ENCODE measurements around the gene TAPT1.
"Not testable (repeated sequence)": the region's sequence is repeated elsewhere in the genome, so short reads cannot be mapped to it uniquely, and the experiment has no call there.

The TAPT1 gene

GRCh38 chr4:16194798-16195197 is 31.5 kb downstream of the TAPT1 start:
- DNase-seq = not testable (repeated sequence)
- intact Hi-C loops (cut with DNase I) = loop anchor here (10.0 kb wide), 1 partner anchor 170 kb away; no protein-coding TSS in a partner anchor

DNA sequence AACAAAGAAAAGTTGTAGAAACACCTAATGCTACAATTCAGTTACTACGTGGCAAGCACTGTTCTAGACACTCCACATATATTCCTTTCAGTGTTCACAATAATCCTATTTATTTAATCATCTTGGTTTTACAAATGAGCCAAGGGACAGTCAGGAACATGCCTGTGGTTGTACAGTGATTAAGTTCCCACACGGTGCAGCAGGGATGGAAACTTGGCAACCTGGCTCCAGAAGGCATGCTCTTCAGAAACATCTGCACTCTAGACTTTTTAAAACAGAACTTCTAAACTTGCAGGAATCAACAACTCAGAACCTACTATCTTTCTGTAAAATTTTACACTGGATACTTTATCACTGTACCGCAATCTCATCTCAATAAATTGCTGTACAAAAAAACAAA is 32.1 kb downstream of the TAPT1 start:
- intact Hi-C loops (cut with DNase I) = loop anchor here (10.0 kb wide), 1 partner anchor 169 kb away; no protein-coding TSS in a partner anchor
- no peak for DNase-seq

DNA sequence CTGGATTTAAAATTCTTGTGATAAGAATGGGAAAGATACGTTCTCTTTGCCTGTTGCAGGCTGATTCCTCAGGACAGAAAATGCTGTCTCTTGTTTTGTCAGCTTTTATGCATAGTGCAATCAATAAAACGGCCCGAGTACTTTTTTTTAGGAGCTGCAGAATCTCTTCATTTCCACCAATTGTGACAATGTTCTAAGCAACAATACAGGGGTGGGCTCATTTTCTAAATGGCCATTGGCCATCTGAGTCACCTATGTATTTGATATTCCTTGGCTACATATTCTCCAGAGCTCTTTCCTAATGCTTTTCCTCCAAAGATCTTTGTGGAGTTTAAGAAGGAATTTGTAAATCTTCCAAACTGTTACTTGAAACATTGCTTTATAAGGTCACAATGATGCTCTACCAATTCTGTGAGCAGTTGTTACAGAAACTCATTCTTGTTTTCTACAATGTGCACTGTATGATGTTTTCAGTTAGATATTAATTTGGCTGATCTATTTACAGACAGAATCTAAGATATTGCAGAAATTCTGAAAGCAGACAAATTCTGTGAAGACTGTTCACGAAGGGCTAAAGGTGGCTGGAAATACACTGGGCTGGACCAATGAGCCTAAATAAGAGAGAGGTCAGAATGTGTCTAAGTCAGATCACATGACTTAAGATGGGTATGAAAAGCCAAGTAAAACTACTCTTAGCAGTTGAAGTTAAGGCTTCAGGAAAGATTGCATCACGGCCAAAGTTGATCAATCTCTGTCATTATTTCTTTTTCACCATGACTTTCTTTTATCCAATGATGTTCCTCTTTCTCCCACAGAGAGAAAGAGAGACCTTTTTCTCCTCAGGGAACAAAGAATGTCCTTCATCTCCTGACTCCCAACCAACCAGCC is 33.4 kb downstream of the TAPT1 start:
- intact Hi-C loops (cut with DNase I) = loop anchor here (10.0 kb wide), 1 partner anchor 168 kb away; no protein-coding TSS in a partner anchor

DNA sequence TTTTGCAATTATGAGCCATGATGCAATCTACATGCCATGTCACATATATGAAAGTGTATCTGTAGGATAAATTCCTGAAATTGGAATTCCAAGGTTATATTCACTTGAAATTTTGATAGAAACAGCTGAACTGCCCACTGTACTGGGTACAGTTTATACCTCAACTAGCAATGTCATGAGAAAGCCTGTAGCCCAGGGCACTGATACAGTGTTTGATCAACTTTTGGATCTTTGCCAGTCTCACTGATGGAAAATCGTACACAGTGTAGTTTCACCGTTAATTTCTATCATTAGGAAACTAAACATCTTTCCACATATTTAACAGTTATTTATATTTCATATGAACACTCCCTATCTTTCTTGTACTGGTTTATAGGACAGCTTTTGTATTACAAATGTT is 34.2 kb downstream of the TAPT1 start:
- no peak for DNase-seq
- intact Hi-C loops (cut with DNase I) = loop anchor here (10.0 kb wide), 1 partner anchor 167 kb away; no protein-coding TSS in a partner anchor

More for the DNA sequence above, 33.4 kb downstream of the TAPT1 start:
- DNase-seq = no peak

- DNase-seq = no peak
- intact Hi-C loops (cut with DNase I) = no loop called here
Observed at GRCh38 chr4:16187455-16187854, 38.8 kb downstream of the TAPT1 start.

- intact Hi-C loops (cut with DNase I) = no loop called here
Observed at GRCh38 chr4:16186986-16187385, 39.3 kb downstream of the TAPT1 start.

DNA sequence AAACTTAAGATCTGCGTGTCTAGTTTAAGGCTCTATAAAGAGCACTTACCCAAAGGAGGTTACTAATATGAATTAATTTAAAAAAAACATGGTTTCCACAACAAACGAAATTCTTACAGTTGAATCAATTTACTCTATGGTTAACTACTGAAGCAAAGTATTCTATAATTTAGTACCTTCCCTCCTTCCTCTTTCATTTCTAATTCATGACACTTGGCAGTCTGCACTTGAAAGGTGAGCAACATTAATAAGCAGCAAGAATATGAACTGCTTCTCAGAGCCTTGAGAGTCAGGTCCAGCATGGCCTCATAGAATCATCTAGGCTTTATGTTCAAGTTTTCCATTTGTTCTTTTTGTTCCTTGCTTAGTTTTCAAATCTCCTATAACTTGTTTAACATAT is 42.7 kb downstream of the TAPT1 start:
- no peak for DNase-seq
- intact Hi-C loops (cut with DNase I) = no loop called here

More at GRCh38 chr4:16186986-16187385, 39.3 kb downstream of the TAPT1 start:
- no peak for DNase-seq

GRCh38 chr4:16176621-16177020 is 49.6 kb downstream of the TAPT1 start:
- no peak for DNase-seq
- intact Hi-C loops (cut with DNase I) = no loop called here

DNA sequence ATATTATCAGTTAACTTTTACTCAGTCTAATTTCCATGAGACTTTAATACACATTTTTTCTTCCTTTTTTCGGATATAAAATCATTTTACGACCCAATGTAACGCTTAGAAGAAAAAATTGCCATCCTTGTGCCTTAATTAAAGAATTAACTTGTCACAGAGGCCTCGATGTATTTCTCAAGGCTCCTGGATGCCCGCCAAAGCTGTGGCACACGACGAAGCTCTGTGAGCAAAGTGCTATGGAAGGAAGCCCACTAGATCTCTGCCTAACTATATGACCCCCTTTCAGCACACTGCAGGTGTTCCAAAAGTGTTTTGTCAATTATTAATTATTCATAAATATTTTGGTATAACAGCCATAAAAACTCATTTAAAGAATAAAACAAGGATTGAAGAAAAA is 54.4 kb downstream of the TAPT1 start:
- intact Hi-C loops (cut with DNase I) = no loop called here
- DNase-seq = no peak

- intact Hi-C loops (cut with DNase I) = no loop called here
- DNase-seq = no peak
Observed at GRCh38 chr4:16169490-16169889, 56.8 kb downstream of the TAPT1 start.

DNA sequence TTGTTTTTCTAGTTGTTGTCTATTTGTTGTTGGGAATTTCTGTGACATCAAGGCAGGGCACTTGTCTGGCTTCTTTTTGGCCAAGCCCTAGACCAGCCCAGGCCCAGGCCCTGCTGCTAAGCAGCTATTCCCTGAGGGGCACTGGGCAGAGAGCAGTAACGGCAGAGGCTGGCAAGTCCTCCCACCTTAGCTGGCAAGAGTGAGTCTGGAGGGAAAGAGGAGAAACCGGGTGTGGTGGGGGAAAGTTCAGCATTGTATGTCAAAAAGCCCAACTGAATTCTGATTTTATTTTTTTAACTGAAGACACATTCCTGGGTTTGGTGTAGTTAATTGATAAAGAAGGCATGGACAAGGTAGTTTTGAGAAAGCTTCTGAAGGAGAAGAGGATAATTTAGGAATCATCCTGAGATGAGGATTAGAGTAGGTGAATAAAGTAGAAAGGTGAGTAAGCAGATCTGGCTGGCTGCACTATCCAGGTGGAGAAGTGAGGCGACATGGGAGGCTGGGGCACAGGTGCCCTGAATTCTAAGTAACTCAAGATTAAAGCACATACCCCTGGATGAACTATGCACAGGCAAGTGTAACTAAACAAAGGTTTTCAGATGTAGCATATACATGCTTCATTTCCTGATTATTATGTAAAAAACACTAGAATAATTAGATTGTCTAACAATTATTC is 57.4 kb downstream of the TAPT1 start:
- DNase-seq = no peak
- intact Hi-C loops (cut with DNase I) = no loop called here

DNA sequence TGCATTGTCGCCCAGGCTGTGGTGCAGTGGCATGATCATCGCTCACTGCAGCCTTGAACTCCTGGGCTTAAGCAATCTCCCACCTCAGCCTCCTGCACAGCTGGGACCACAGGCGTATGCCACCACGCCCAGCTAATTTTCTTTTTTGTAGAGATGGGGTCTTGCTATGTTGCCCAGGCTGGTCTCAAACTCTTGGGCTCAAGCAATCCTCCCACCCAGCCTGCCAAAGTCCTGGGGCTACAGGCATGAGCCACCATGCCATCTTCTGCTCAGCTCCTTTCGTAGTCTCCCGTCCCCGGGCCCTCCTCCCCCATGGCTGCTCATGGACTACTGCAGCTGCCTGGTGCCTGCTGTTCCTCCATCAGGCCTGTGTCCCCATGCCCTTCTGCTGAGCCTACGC is 58.1 kb downstream of the TAPT1 start:
- intact Hi-C loops (cut with DNase I) = no loop called here
- DNase-seq = no peak

GRCh38 chr4:16165931-16166330 is 60.3 kb downstream of the TAPT1 start:
- no peak for DNase-seq
- intact Hi-C loops (cut with DNase I) = no loop called here

DNA sequence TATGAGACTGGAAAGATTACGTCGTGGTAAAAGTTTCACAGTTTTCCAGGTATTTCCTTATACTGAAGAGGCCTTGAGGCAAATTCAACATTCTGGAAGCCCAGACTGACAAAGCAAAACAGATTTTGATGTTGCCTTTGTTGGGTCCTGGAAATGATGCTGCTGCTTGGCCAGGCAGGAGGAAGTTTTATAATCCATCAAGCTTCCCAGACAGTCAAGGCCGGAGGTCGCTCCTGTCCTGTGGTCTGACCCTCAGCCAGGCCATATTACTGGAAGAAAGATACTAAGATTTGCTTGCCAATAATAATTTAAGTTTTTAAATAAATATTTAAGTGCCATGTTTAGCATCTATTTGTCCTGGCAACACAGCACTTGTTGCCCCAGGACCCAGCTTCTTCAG is 63.4 kb downstream of the TAPT1 start:
- intact Hi-C loops (cut with DNase I) = no loop called here
- no peak for DNase-seq

GRCh38 chr4:16161851-16162408 is 64.3 kb downstream of the TAPT1 start:
- no peak for DNase-seq
- intact Hi-C loops (cut with DNase I) = no loop called here

DNA sequence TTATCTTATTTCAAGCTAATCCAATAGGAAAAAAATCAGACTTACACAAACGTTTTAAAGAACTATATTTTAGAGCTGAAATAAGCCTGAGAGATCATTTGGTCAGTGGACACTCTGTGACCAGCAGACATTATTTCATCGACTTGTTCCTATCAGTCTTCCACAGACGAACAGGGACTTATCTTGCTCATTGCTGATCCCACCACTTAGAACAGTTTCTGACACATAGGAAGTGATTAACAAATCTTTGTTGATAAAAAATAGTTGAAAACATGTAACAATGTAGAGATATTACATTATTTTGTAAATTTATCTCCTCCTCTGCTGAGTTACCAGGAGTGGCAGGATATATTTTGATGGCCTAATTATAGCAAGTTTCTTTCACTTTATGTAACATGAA is 65.8 kb downstream of the TAPT1 start:
- intact Hi-C loops (cut with DNase I) = no loop called here
- no peak for DNase-seq

- no peak for DNase-seq
- intact Hi-C loops (cut with DNase I) = no loop called here
Observed at GRCh38 chr4:16159286-16159685, 67.0 kb downstream of the TAPT1 start.

GRCh38 chr4:16158504-16158852 is 67.8 kb downstream of the TAPT1 start:
- no peak for DNase-seq
- intact Hi-C loops (cut with DNase I) = no loop called here

DNA sequence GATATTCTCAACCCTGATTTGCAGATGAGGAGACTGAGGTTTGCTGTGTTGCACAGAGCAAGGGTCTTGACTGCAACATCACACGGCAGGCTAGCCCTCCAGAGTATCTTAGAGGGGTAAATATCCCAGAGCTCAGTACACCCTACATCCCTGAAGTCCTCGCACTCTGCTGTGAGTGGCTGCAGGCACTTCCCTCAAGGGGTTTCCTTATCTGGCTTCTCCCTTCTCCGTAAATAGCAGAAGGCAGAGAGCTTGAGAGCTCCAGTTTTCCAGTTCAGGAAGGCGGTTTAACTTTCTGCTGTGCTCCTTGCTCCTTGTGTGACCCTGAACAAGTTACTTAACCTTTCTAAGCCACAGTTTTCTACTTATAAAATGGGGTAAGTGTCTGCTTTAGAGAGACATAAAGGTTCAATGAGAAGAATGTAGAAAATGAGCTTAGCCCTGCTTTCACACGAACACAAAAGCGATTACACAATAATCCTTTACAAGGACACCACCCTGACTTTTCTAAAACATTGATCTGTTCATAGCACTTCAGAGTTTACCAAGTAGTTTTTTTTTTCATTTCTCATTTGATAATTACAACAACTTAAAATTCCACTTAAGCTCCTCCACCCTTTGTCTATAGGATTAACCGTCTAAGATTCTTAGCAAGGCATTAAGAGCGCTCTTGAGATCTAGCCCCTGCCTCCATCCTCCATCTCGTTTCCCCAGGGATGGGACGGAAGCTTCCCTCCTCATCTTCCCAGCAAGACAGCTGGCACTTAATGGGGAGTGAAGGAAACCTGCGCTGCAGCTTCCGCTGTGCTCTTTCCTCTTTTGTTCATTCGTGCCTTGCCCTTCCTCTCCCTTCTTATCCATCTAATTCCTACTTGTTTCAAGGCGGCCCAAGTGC is 68.4 kb downstream of the TAPT1 start:
- intact Hi-C loops (cut with DNase I) = no loop called here
- no peak for DNase-seq

All from head of caudate nucleus (tissue), 42 donors.